Measurements from ENCODE around the gene KCNJ14.

Gene KCNJ14

GRCh38 chr19:48477067-48477685 lies 21.8 kb downstream of the KCNJ14 start:
- H3K4me2 ChIP-seq (ENCODE audit: low read length) = no peak overlapping the region
- TF ChIP-seq CTCF (IDR thresholded peaks at IDR 0.05; ENCODE audit: low read depth, low read length) (no peak), EZH2phosphoT487 (IDR thresholded peaks at IDR 0.05; ENCODE audit: low read depth) (no peak)
- H3K36me3 ChIP-seq (replicated peaks; ENCODE audit: low read depth, low read length) = peaks cover 43% of the 10 kb centered on the region
- H3K27ac ChIP-seq (ENCODE audit: low read length) = no peak overlapping the region
- peaks cover 21% of the 10 kb centered on the region for H3K4me1 ChIP-seq (ENCODE audit: low read length)
- H2AFZ ChIP-seq (ENCODE audit: low read depth, low read length) = no peak overlapping the region
- no peaks in the 10 kb centered on the region for H4K20me1 ChIP-seq (ENCODE audit: insufficient read depth, low read length)
- no peak overlapping the region for H3K9ac ChIP-seq (ENCODE audit: low read length)
- no peak overlapping the region for H3K4me3 ChIP-seq (ENCODE audit: low read length)
- H3K79me2 ChIP-seq (ENCODE audit: low read length) = no peaks in the 10 kb centered on the region
- no peaks in the 10 kb centered on the region for H3K9me3 ChIP-seq (ENCODE audit: insufficient read depth, low read length)
- H3K27me3 ChIP-seq (ENCODE audit: low read depth, low read length) = no peaks in the 10 kb centered on the region

GRCh38 chr19:48477698-48478338 lies 22.4 kb downstream of the KCNJ14 start:
- Histone ChIP-seq H3K4me1 (ENCODE audit: low read length) (peaks cover 21% of the 10 kb centered on the region), H2AFZ (ENCODE audit: low read depth, low read length) (no peak overlapping the region), H3K9me3 (ENCODE audit: insufficient read depth, low read length) (no peaks in the 10 kb centered on the region), H3K36me3 (replicated peaks; ENCODE audit: low read depth, low read length) (peaks cover 38% of the 10 kb centered on the region), H3K4me2 (ENCODE audit: low read length) (no peak overlapping the region), H3K9ac (ENCODE audit: low read length) (no peak overlapping the region), H3K79me2 (ENCODE audit: low read length) (no peaks in the 10 kb centered on the region), H4K20me1 (ENCODE audit: insufficient read depth, low read length) (no peaks in the 10 kb centered on the region), H3K4me3 (ENCODE audit: low read length) (no peak overlapping the region), H3K27me3 (ENCODE audit: low read depth, low read length) (no peaks in the 10 kb centered on the region), H3K27ac (ENCODE audit: low read length) (no peak overlapping the region)
- TF ChIP-seq CTCF (IDR thresholded peaks at IDR 0.05; ENCODE audit: low read depth, low read length) (no peak), EZH2phosphoT487 (IDR thresholded peaks at IDR 0.05; ENCODE audit: low read depth) (no peak)

GRCh38 chr19:48478339-48479256 lies 23.2 kb downstream of the KCNJ14 start:
- H3K36me3 ChIP-seq (replicated peaks; ENCODE audit: low read depth, low read length) = peaks cover 30% of the 10 kb centered on the region

More at GRCh38 chr19:48478339-48479256, 23.2 kb downstream of the KCNJ14 start:
- H3K4me1 ChIP-seq (ENCODE audit: low read length) = peaks cover 17% of the 10 kb centered on the region
- no peak overlapping the region for H3K27ac ChIP-seq (ENCODE audit: low read length)
- TF ChIP-seq EZH2phosphoT487 (IDR thresholded peaks at IDR 0.05; ENCODE audit: low read depth) = no peak
- TF ChIP-seq CTCF (IDR thresholded peaks at IDR 0.05; ENCODE audit: low read depth, low read length) = no peak
- no peaks in the 10 kb centered on the region for H3K27me3 ChIP-seq (ENCODE audit: low read depth, low read length)
- no peaks in the 10 kb centered on the region for H3K9me3 ChIP-seq (ENCODE audit: insufficient read depth, low read length)
- no peak overlapping the region for H3K9ac ChIP-seq (ENCODE audit: low read length)
- H4K20me1 ChIP-seq (ENCODE audit: insufficient read depth, low read length) = no peaks in the 10 kb centered on the region
- no peak overlapping the region for H2AFZ ChIP-seq (ENCODE audit: low read depth, low read length)
- no peak overlapping the region for H3K4me3 ChIP-seq (ENCODE audit: low read length)
- no peak overlapping the region for H3K4me2 ChIP-seq (ENCODE audit: low read length)
- no peaks in the 10 kb centered on the region for H3K79me2 ChIP-seq (ENCODE audit: low read length)

All from OCI-LY3 (cell line).